ENCODE results near the gene FKBP1A. TPM values are rescaled to one million over a fixed set of nuclear protein-coding genes. Genes with fewer than 3 reads are reported as not detected.

Gene FKBP1A
- total and polyA plus RNA-seq, 10 of the 15 experiments (the other 5 are each of a cell fraction or from before 2014, with no cell fraction given): 103 to 687 (median 254) TPM

DNA sequence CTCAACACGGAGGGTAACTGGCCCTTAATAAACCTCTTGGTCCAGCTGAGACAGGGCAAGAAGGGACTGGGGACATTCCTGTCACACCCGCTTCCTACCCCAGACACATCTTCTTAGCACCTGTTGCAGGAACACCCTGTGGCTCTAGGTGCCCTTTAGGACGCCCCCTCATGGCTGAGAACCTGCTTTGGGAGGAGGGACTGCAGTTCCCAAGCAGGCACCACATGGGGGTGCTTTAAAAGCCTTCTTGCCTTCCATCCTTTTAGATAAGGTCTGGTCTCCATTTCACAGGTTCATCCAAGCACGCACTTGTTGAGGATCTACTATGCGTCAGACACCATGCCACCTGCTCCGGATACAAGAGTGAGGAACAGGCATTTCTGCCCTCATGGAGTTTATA, 47.2 kb upstream of the FKBP1A start (continued):
- TF ChIP-seq, protein P1, sequence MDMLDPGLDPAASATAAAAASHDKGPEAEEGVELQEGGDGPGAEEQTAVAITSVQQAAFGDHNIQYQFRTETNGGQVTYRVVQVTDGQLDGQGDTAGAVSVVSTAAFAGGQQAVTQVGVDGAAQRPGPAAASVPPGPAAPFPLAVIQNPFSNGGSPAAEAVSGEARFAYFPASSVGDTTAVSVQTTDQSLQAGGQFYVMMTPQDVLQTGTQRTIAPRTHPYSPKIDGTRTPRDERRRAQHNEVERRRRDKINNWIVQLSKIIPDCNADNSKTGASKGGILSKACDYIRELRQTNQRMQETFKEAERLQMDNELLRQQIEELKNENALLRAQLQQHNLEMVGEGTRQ (IDR thresholded peaks at IDR 0.05; ENCODE audit: borderline replicate concordance, low read depth, low read length): no peak
- TF ChIP-seq, protein P2, sequence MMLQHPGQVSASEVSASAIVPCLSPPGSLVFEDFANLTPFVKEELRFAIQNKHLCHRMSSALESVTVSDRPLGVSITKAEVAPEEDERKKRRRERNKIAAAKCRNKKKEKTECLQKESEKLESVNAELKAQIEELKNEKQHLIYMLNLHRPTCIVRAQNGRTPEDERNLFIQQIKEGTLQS (IDR thresholded peaks at IDR 0.05; ENCODE audit: borderline replicate concordance, extremely low read depth, low read depth, low read length): no peak
- no peak for TF ChIP-seq ZNF274 (IDR thresholded peaks at IDR 0.05; ENCODE audit: insufficient read depth, insufficient read length)
- no peak for TF ChIP-seq RB1 (IDR thresholded peaks at IDR 0.05; ENCODE audit: borderline replicate concordance)
- TF ChIP-seq EP300 (IDR thresholded peaks at IDR 0.05; ENCODE audit: borderline replicate concordance in 1 of 2, control insufficient read depth in 1 of 2, low read depth in 2 of 2, low read length in 2 of 2): no peak
- TF ChIP-seq, protein P3, sequence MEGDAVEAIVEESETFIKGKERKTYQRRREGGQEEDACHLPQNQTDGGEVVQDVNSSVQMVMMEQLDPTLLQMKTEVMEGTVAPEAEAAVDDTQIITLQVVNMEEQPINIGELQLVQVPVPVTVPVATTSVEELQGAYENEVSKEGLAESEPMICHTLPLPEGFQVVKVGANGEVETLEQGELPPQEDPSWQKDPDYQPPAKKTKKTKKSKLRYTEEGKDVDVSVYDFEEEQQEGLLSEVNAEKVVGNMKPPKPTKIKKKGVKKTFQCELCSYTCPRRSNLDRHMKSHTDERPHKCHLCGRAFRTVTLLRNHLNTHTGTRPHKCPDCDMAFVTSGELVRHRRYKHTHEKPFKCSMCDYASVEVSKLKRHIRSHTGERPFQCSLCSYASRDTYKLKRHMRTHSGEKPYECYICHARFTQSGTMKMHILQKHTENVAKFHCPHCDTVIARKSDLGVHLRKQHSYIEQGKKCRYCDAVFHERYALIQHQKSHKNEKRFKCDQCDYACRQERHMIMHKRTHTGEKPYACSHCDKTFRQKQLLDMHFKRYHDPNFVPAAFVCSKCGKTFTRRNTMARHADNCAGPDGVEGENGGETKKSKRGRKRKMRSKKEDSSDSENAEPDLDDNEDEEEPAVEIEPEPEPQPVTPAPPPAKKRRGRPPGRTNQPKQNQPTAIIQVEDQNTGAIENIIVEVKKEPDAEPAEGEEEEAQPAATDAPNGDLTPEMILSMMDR (IDR thresholded peaks at IDR 0.05 in 2 of 3, conservative IDR thresholded peaks at IDR 0.05 in 1 of 3; ENCODE audit: control insufficient read depth in 2 of 3, extremely low read depth in 1 of 3, insufficient read depth in 1 of 3, low read depth in 3 of 3, low read length in 3 of 3): peak; percentile 36 to 52 (median 41); a peak in 5 of 6 replicates
- peak; percentile 37; the same call in 1 of the 2 replicates for TF ChIP-seq RAD21 (IDR thresholded peaks at IDR 0.05; ENCODE audit: insufficient read depth, low read depth, low read length)
- no peak for TF ChIP-seq BMI1 (IDR thresholded peaks at IDR 0.05; ENCODE audit: borderline replicate concordance)
- TF ChIP-seq TBL1XR1 (IDR thresholded peaks at IDR 0.05; ENCODE audit: low read depth, low read length): no peak
- TF ChIP-seq NR2C1 (IDR thresholded peaks at IDR 0.05): no peak

All from GM12878 (cell line).